Daoy (cell line): Measurements from ENCODE around the gene ASTN2. TPM values are rescaled to one million over a fixed set of nuclear protein-coding genes. Genes with fewer than 3 reads are reported as not detected.

Source experiments
- DNase-seq: peaks from one replicate; pipeline ENCODE4 v3.0.0-alpha.2; 2015; ENCODE audit warnings: low read depth
- total RNA-seq: library from RNA; depleted of rRNA; stranded (reverse); fragments of >200 nt; shearing (Covaris generic); gene quantifications from 2 replicates; pipeline ENCODE4 v1.2.3, GENCODE V29; 2014; rRNA removed

Gene ASTN2, protein sequence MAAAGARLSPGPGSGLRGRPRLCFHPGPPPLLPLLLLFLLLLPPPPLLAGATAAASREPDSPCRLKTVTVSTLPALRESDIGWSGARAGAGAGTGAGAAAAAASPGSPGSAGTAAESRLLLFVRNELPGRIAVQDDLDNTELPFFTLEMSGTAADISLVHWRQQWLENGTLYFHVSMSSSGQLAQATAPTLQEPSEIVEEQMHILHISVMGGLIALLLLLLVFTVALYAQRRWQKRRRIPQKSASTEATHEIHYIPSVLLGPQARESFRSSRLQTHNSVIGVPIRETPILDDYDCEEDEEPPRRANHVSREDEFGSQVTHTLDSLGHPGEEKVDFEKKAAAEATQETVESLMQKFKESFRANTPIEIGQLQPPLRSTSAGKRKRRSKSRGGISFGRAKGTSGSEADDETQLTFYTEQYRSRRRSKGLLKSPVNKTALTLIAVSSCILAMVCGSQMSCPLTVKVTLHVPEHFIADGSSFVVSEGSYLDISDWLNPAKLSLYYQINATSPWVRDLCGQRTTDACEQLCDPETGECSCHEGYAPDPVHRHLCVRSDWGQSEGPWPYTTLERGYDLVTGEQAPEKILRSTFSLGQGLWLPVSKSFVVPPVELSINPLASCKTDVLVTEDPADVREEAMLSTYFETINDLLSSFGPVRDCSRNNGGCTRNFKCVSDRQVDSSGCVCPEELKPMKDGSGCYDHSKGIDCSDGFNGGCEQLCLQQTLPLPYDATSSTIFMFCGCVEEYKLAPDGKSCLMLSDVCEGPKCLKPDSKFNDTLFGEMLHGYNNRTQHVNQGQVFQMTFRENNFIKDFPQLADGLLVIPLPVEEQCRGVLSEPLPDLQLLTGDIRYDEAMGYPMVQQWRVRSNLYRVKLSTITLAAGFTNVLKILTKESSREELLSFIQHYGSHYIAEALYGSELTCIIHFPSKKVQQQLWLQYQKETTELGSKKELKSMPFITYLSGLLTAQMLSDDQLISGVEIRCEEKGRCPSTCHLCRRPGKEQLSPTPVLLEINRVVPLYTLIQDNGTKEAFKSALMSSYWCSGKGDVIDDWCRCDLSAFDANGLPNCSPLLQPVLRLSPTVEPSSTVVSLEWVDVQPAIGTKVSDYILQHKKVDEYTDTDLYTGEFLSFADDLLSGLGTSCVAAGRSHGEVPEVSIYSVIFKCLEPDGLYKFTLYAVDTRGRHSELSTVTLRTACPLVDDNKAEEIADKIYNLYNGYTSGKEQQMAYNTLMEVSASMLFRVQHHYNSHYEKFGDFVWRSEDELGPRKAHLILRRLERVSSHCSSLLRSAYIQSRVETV (N-terminal part only)
- 5.2 and 5.7 TPM in 2 replicates for total RNA-seq

DNA sequence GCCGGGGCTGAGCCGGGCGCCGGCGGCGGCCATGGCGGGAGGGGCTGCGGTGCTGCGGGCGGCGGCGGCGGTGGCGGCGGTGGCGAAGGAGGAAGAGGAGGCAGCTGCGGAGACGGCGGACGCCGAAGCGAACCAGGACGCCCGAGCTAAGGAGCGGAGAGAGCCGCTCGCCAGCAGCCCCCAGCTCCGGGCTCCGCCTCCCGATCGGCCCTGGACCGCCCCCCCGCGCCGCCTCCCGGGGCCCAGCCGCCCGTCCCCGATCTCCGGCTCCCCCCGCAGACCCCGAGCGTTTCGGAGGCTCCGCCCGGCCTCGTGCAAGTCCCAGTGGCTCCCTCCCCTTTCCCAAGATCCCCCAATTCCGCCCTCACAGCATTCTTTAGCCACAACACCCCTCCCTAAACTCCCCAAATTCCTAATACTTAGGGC lies at the start of gene ASTN2:
Gene ASTN2, minus strand, starts transcription at position 152 of the 426 bp plus-strand sequence. Its CDS starts 119 bp downstream, at position 33.
- peak; percentile 2 for DNase-seq

DNA sequence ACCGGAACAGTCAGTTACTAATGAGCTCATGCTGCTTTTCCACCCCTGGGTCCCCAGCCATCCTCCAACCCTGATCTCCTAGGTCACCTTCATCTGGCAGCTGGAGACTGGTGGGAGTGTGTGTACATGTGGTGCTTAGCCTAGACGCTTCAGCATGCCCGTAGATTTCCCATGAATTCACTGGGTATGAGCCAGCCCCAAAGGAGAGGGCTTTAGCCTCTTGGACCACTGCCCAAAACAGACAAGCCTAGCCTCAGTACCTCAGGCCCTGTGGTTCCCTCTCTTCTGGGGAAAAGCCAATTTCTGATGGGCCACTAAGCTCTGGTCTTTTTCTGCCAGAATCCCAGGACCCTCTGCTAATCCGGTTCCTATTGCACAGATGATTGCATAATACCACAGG lies 48.0 kb upstream of the ASTN2 start:
- no peak for DNase-seq

DNA sequence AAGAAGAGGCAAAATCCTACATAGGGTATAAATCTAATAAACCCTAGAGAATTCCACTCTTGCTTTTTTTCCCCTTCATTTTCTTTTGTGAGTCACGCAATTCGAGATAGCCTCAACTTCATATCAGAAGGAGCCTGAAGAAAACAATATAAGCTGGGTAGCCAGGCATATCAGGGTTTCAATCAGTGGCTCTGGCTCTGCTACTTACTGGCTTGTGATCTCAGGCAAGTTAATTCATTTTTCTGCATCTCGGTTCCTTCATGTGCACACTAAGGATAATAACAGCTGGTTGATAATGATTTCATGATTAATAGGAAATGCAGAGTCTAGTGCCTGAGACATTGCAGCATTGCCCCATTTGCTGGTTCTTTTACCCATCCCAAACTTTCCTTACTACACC lies 46.5 kb upstream of the ASTN2 start:
- DNase-seq: no peak

DNA sequence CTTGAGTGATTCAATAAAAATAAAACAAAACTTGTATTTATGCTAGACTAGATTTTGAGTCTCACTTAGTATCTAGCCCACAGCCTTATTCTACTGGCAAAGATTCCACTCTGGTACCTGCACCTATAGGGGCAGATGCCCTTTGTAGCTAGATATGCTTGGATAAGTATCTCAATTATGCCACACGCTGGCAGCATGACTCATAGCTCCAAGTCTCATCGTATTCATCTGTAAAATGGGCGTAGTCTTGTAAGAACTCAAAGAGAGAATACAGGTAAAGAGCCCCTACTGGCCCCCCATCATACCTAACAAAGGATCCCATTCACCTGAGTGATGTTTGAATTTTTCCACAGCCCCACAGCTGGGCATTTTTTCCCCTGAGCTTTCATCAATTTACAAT lies 45.9 kb upstream of the ASTN2 start:
- DNase-seq: no peak

DNA sequence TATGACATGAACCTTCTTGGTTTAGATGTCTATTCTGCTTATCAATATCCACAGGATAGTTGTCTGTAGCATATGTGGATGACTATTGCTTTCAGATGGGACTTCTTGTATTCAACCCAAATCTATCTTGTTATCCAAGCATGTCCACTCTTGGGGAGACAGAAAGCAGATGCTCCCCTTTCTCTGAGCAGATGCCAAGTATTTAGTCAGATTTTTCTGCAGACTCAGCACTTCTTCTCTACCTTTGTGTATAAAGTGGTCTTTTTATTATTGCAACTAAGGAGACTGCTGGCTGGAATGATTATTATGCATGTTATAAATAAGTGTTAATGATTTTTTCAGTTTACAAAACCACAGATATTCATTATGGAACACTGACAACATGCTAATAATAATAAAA lies 45.1 kb upstream of the ASTN2 start:
- no peak for DNase-seq

DNA sequence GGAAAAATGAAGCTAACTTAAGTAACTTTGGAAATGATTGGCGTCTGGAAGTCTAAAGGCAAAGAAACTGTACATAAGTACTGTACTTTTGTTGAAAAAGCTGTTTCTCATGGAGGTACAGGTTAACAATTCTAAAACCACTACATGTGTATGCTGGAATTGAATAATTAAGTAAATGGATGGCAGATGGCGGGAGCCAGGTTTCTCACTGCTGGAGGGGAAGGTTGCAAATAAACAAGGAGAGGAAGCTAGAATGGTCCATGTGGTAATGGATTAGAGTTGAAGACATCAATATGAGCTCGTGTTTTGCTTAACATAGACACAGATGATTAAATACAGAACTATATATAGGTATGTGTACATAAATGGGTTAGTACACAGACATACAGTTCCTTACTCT lies 43.2 kb upstream of the ASTN2 start:
- no peak for DNase-seq

DNA sequence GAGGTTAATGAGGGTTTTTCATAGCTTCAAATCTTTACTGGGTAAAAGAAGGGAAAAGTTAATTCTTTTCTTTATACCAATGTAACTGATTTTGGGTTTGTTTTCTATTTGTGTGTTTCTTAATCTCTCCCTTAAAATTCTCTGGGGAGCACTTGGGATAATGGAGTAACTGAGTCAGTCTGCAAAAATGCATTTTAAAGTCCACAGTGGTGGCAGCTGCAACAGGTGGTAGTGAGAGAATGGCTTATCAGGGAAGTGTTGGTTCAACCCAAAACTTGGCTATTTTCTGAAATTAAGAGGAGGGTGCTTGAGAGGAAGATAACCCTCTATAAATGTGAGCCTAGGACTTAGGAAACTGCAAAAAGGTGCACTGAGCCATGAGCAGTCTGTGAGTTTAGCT lies 39.9 kb upstream of the ASTN2 start:
- DNase-seq: no peak

DNA sequence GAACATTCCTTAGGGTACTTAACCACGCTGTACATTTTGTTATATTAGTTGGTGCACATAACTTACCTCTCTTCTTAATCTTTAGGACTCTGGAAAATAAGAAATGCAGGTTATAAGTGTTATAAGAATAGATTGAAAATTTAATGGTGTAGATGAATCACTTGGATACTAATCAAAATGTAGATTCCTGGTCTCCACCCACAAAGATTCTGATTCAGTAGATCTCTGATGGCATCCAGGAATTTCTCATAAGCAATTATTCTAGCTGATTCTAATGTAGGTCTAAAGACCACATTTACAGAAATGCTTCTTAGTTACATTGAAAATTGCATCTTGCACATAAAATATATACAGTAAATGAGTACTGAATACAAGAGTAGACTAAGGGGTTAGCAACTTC lies 38.9 kb upstream of the ASTN2 start:
- DNase-seq: no peak

DNA sequence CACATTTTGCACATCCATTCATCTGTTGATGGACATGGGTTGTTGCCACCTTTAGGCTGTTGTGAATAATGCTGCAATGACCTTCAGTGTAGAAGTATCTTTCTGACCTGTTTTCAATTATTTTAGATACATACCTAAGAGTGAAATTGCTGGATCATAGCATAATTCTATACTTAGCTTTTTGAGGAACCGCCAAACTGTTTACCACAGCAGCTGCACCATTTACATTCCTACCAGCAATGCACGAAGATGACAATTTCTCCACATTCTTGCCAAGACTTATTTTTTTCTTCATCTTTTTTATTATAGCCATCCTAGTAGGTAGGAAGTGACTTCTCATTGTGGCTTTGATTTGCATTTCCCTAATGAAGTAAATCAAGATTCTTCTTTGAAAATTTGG lies 36.5 kb upstream of the ASTN2 start:
- no peak for DNase-seq

DNA sequence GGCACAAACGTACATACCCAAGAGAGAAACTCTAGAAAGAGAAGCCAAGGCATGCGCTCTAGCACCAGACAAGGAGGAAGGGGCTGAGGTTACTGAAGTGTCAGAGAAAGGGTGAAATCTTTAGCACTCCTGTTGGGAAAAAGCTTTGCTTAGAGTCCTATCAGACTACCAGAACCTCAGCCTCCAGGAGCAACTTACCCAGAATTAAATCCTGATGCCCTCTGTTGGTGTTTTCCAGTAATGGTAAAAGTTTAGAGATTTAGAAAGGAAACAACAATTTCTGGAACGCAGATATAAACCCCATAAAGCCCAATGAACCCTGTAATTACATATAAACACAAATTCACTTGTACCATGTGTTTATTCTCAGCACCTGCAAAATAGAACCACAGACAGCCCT lies 33.2 kb upstream of the ASTN2 start:
- DNase-seq: no peak

DNA sequence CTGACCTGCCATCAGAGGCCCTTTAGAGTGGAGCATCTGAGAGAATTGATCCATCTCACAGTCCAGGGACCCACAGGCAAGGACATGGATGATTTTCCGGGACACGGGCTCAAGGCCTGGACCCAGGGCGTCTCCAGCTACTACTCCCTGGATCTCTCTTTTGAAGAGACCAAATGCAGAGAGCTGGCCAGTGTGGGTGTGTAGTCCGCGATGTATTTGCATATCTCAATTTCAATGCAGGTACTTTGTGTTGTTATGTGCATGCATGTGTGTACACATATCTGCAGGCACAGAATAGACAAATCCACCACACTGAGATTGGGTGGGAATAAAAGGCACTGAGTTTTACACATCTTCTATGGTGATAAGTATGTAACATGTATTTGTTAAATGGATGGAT lies 30.8 kb upstream of the ASTN2 start:
- DNase-seq: no peak

DNA sequence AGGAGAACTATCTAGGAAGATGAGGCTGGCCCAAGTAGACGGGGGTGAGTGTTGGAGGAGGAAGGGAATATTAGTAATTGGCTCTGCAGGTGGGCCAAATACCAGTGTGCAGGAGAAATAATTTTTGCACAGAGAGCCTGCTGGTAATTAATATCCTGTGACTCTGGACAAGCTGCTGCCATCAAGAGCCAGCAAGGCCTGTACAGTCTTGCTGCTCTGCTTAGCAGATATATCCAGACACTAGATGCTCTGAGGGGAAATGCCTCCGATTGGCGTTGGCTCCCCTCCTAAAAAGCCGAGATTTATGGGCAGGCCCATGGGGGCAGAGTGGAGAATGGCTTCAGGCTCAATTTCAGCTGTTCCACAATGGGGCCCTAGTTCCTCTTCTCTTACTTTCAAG lies 29.6 kb upstream of the ASTN2 start:
- no peak for DNase-seq

DNA sequence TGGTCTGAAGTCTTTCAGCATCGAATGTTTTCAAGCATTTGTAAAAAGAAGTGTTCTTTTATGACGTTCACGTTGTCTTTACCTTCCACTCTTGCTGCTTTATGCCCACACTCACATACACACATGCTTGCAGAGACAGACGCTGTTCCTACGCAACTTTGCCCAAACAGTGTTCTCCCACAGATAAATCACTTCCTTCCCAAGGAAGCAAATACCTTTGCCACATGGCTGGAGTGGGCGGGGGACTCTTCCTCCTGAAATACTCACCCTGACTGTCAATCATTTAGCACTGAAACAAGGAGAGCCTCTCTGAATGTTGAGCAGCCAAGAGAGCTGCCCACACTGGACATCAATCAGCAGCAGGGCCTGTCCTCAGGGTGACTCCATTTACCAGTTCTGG lies 22.4 kb upstream of the ASTN2 start:
- no peak for DNase-seq

DNA sequence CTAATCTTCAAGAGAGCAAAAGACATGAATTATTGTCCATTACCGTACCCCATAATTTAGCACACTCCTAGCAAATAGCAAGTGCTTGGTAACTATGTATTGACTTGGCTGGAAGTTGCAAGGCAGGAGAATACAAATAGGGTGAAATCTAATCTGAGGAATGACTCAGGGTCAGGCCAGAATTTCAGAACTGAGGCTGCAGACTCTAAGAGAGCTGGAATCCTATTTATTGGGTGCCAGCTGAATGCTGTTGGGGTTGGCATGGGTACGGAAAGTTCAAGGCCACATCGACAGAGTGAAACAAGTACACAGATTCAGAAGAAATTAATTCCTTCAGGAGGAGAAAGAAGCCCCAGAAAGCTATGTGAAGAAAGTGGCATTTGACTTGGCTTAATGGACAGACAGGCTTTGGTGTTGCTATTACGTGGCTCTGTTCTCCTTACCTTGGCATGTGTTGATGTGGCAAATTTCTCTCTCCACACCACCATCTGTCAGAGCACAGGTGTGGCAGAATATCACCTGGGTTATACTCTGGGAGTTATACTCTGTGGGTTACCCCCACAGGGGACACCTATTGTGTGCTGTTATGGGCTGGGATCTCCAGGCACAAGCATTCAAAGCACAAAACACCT lies 20.9 kb upstream of the ASTN2 start:
- DNase-seq: no peak

DNA sequence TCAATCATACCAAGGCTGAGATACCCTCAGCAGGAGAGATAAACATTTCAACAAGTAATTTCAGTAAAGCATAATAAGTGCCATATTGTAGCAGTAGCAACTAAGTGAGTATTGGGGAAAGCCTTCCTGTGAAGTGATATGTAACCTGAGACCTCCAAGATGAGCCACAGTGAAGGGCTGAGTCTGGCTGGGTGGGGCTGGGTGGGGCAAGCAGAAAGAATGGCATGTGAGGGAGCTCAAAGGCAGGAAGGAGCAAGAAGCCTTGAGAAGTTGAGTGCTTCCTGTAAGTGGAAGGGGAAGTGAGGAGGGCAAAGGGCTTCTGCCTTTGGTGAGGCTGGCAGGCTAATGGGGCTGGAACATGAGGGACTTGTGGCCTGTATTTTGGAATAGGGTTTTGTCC lies 19.7 kb upstream of the ASTN2 start:
- DNase-seq: no peak

DNA sequence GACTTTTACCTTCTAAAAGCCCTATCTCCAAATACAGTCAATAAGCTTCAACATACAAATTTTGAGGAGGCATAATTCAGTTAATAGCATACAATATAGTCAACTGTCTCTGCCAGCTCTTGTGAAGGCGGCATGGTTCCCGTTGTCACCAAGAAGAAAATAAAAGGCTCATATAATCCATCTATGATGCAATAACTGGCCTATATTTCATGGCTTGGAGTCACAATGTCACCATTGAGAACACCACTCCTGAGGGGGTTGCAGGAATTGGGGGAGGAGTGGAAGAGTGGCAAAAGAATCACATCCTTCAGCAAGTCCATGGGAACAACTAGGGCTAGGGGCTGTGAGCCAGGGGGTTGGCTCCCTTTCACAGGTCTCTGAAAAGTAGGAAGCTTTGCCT lies 16.0 kb upstream of the ASTN2 start:
- DNase-seq: no peak

DNA sequence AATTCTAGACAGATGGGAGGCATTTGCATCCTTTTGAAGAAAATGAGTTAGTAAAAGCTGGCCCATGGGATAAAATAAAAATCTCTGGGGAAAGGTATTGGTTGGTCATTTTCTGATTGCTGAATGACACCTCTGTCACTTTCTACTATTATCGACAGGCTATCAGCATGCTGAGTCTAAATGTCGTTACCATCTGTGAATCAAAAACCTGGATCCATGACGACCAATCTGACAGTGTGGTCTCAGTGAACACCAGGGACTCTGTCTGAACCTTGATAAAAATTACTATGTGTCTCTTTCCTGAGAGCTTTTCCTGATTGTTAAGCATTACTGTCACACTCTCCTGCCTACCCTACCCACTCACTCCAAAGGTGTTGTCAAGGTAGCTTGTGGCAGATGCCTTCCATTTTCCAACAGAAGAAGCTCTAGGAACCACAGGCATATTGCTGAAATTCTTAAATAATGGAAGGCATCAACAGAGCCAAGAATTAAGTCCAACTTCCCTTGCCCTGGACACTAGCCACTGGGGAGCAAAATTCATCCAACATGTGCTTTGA lies 12.6 kb upstream of the ASTN2 start:
- DNase-seq: no peak

DNA sequence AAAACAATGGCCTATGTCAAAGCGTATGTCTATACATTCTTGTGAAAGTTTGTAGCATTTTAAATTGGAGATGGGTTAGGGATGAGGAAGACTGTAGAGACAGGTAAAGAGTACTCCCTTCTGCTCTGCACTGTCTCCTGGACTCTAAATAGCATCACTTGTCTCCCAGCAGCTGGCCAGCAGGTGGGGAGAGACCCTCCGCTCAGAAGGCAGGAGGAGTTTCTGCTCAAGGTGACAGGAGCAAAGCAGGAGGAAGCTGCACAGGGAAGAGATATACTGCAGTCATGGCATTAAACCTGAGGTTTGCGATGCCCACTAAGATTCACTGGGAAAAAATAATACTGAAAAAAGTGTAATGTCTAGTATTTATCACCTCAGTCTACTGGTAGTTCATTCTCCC lies 10.7 kb upstream of the ASTN2 start:
- DNase-seq: no peak

DNA sequence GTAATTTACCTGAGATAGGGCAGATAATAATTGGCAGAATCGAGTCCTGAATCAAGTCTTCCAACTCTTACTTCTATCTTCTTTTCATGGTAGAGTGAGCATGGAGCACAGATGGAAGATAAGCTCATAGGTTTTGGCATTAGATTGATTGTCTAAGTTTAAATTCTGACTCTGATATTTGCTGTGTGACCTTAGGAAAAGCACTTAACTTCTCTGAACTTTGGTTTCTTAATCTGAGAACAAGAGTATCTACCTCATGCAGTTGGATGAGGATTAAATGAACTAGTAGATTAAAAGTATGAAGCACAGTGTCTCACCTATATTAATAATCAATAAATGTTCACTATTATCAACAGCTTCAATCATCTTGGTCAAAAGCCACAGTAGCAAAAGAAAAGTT lies 9.4 kb upstream of the ASTN2 start:
- no peak for DNase-seq

DNA sequence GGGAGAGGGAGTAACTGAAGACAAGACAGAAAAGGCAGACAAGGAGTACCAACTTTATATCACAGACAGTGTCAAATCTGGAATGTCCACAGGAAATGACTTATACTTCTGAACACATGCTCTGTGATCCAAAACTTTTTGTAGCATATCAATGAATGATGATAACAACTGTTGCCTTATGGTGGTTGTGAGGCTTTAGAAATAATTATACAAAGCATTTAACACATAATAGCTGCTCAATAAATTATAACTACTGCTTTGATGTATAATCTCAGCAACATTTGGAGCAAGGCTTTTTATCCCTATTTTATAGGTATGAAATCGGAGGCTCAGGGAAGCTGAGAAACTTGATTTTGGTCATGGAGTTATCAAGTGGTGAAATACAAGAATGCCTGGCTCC lies 3.3 kb upstream of the ASTN2 start:
- no peak for DNase-seq

DNA sequence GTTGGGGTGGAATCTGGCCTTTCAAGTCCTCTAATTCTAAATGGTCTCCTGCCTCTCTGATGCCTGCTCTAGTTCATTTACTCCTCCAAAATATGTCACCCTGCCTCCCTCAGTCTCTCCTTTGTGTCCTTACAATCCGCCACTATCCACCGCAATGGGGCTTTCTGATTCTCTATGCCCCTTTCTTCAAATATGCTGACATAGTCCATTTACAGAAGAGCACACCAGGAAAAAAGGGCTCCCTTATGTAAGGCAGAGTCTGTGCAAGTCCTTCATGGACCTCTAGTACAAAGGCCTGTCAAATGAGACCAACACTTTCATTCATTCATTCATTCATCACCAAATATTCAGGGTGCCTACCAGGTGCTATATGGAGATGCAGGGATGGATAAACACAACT lies 2.0 kb upstream of the ASTN2 start:
- no peak for DNase-seq
